Measurements from ENCODE around the gene NAALADL2. TPM values are rescaled to one million over a fixed set of nuclear protein-coding genes. Genes with fewer than 3 reads are reported as not detected.
"Not testable (repeated sequence)": the region's sequence is repeated elsewhere in the genome, so short reads cannot be mapped to it uniquely, and the experiment has no call there.

The NAALADL2 gene
- total RNA-seq, 2 experiments from 2014 or later = not detected

DNA sequence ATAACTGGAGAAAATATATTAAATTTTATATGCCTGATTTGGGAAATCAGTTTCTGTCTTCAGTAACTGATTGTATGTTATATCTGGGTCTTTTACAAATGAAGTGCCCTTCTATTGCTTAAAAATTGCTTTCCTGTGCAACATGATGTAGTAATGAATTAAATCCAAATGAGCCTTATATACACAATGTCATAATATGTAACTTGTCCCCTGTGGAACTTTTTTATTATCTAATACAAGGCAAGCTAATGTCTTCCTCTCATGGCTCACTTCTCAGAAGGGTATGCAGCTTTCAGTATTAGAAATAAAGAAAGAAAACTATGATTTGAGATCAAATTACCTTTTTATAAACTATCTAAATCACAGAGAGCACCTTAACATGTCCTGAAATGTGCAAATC is 248.9 kb downstream of the NAALADL2 start:
- ChIA-PET CTCF (no interaction called here), POLR2A (no interaction called here)
- H3K4me3 Mint-ChIP-seq = no peak overlapping the region
- no peaks in the 10 kb centered on the region for H3K9me3 Mint-ChIP-seq
- no peak for DNase-seq
- H3K36me3 Mint-ChIP-seq (ENCODE audit: low read depth) = no peaks in the 10 kb centered on the region
- H3K27ac Mint-ChIP-seq = no peak overlapping the region
- no peaks in the 10 kb centered on the region for H3K27me3 Mint-ChIP-seq
- H3K4me1 Mint-ChIP-seq = no peaks in the 10 kb centered on the region

DNA sequence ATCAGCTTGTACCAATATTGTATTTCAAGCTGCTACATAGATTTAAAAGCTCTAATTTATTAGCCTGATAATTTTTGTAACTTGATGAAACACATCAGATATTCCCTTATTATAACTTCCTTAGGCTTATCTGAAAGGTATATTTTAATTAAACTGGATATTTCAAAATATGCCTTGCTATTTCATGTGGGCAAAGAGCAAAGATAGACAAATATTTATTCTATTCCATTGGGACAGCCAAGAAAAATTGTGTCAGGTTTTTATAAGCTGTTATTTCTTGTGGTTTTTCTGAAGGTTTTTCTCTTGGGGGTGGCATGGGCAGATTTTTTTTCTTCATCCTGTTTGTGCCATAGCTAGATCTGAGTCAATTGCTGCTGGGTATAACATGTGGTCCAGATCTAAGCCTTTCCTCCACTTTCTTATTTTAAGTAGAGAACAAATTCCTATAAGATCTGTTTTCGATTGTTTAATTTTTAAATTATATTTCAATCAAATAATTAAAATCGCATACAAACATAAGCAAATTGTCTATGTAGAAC is 249.5 kb downstream of the NAALADL2 start:
- no peaks in the 10 kb centered on the region for H3K4me1 Mint-ChIP-seq
- no peak overlapping the region for H3K4me3 Mint-ChIP-seq
- no peak overlapping the region for H3K27ac Mint-ChIP-seq
- no peaks in the 10 kb centered on the region for H3K27me3 Mint-ChIP-seq
- H3K36me3 Mint-ChIP-seq (ENCODE audit: low read depth) = no peaks in the 10 kb centered on the region
- ChIA-PET CTCF (no interaction called here), POLR2A (no interaction called here)
- DNase-seq = no peak
- H3K9me3 Mint-ChIP-seq = no peaks in the 10 kb centered on the region

DNA sequence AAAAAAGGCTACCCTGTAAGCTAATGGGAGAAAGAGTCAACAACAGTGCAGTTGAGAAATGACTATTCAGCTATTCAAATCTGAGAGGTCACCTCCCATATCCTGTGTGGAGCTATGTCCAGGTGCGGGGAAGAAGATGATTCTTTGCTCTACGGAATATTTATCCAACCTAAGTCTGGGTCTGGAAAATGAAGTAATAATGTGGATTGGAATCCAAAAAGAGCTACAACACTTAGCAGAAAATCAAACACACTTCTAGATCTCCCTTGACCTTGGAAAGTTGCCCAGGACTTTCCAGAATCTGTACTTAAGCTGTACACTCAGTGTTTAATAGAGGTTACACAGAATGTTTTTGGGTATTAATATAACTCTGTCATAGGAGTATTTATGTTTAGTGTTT is 251.9 kb downstream of the NAALADL2 start:
- H3K4me3 Mint-ChIP-seq = no peak overlapping the region
- H3K36me3 Mint-ChIP-seq (ENCODE audit: low read depth) = no peaks in the 10 kb centered on the region
- ChIA-PET CTCF (no interaction called here), POLR2A (no interaction called here)
- no peaks in the 10 kb centered on the region for H3K27me3 Mint-ChIP-seq
- no peaks in the 10 kb centered on the region for H3K4me1 Mint-ChIP-seq
- DNase-seq = no peak
- H3K9me3 Mint-ChIP-seq = no peaks in the 10 kb centered on the region
- no peak overlapping the region for H3K27ac Mint-ChIP-seq

GRCh38 chr3:175118382-175118941 is 259.3 kb downstream of the NAALADL2 start:
- POLR2A ChIA-PET = no interaction called here
- Mint-ChIP-seq H3K4me3 (no peak overlapping the region), H3K4me1 (no peaks in the 10 kb centered on the region), H3K27me3 (no peaks in the 10 kb centered on the region), H3K9me3 (no peaks in the 10 kb centered on the region), H3K36me3 (ENCODE audit: low read depth) (no peaks in the 10 kb centered on the region), H3K27ac (no peak overlapping the region)
- CTCF ChIA-PET = no interaction called here
- no peak for DNase-seq

- no peak for DNase-seq
Measured at GRCh38 chr3:175121225-175121624, 262.1 kb downstream of the NAALADL2 start.

DNA sequence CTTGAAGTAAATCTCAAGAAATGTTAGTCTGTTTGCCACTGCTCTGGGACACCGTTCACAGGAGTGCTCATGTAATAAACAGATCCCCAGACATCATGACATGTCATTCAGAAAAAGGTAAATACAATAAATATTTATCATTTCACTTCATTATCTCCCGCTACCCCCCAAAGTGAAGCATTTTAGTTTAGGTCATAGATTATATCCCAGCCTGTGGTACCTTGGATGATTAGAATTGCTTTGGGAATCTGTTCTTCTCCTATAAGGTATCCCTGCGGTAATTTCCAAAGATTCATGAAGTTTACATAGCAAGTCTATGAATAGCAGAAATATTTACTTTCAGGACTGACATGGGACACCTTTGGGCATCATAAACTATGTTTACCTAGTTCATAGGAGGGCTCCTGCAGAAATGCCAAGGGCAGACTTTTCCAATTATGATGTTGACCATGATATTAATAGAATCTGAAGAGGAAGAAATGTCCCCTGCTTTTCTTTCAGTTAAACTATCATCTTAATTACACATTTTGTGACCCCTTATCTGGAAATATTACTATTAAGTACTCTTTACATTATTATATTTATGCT is 268.0 kb downstream of the NAALADL2 start:
- no peak overlapping the region for H3K27ac Mint-ChIP-seq

More at GRCh38 chr3:175121225-175121624, 262.1 kb downstream of the NAALADL2 start:
- Mint-ChIP-seq H3K27me3 (no peaks in the 10 kb centered on the region), H3K27ac (no peak overlapping the region), H3K4me1 (no peaks in the 10 kb centered on the region), H3K36me3 (ENCODE audit: low read depth) (no peaks in the 10 kb centered on the region), H3K9me3 (no peaks in the 10 kb centered on the region), H3K4me3 (no peak overlapping the region)
- ChIA-PET CTCF (no interaction called here), POLR2A (no interaction called here)

DNA sequence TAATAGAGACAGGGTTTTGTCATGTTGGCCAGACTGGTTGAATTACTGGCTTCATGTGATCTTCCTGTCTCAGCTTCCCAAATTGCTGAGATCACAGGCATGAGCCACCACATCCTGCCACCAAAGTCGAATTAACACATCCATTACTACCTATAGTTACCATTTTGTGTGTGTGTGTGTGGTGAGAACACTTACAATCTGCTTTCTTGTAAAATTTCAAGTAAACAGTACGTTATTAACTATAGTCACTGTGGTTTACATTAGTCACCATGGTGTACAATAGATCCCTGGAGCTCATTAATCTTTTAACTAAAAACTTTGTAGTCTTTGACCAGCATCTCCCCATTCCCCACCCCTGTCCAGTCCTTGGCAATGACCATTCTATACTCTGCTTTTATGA is 270.0 kb downstream of the NAALADL2 start:
- Mint-ChIP-seq H3K27ac (peak overlapping the region; percentile 25), H3K9me3 (peaks cover 2% of the 10 kb centered on the region), H3K4me1 (no peaks in the 10 kb centered on the region), H3K27me3 (no peaks in the 10 kb centered on the region), H3K4me3 (no peak overlapping the region), H3K36me3 (ENCODE audit: low read depth) (no peaks in the 10 kb centered on the region)
- ChIA-PET POLR2A (no interaction called here), CTCF (no interaction called here)
- DNase-seq = no peak

More for the DNA sequence above, 268.0 kb downstream of the NAALADL2 start:
- Mint-ChIP-seq H3K27me3 (no peaks in the 10 kb centered on the region), H3K4me1 (no peaks in the 10 kb centered on the region), H3K4me3 (no peak overlapping the region), H3K9me3 (no peaks in the 10 kb centered on the region), H3K36me3 (ENCODE audit: low read depth) (no peaks in the 10 kb centered on the region)
- CTCF ChIA-PET = interaction anchor here (0.9 kb wide), 1 partner anchor 14 kb away, joined by 3 read pairs; no protein-coding TSS in a partner anchor
- POLR2A ChIA-PET = no interaction called here
- no peak for DNase-seq

- ChIA-PET CTCF (no interaction called here), POLR2A (no interaction called here)
- no peak overlapping the region for H3K4me3 Mint-ChIP-seq
- peaks cover 2% of the 10 kb centered on the region for H3K9me3 Mint-ChIP-seq
- no peak for DNase-seq
- H3K36me3 Mint-ChIP-seq (ENCODE audit: low read depth) = no peaks in the 10 kb centered on the region
- H3K27ac Mint-ChIP-seq = peak overlapping the region; percentile 25
- no peaks in the 10 kb centered on the region for H3K4me1 Mint-ChIP-seq
- H3K27me3 Mint-ChIP-seq = no peaks in the 10 kb centered on the region
Measured at GRCh38 chr3:175129571-175129970, 270.4 kb downstream of the NAALADL2 start.

GRCh38 chr3:175131866-175132265 is 272.7 kb downstream of the NAALADL2 start:
- H3K27ac Mint-ChIP-seq; H3K4me3 Mint-ChIP-seq; CTCF ChIA-PET; H3K9me3 Mint-ChIP-seq; H3K4me1 Mint-ChIP-seq; POLR2A ChIA-PET; H3K27me3 Mint-ChIP-seq; DNase-seq; H3K36me3 Mint-ChIP-seq (ENCODE audit: low read depth): not testable (repeated sequence)

DNA sequence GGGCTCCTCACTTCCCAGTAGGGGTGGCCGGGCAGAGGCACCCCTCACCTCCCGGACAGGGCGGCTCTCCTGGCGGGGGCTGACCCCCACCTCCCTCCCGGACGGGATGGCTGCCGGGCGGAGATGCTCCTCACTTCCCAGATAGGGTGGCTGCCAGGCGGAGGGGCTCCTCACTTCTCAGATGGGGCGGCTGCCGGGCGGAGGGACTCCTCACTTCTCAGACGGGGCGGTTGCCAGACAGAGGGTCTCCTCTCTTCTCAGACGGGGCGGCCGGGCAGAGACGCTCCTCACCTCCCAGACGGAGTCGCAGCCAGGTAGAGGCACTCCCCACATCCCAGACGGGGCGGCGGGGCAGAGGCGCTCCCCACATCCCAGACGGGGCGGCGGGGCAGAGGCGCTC is 273.6 kb downstream of the NAALADL2 start:
- H3K4me1 Mint-ChIP-seq; DNase-seq; H3K4me3 Mint-ChIP-seq; H3K27me3 Mint-ChIP-seq; POLR2A ChIA-PET; H3K27ac Mint-ChIP-seq; H3K9me3 Mint-ChIP-seq; CTCF ChIA-PET; H3K36me3 Mint-ChIP-seq (ENCODE audit: low read depth): not testable (repeated sequence)

DNA sequence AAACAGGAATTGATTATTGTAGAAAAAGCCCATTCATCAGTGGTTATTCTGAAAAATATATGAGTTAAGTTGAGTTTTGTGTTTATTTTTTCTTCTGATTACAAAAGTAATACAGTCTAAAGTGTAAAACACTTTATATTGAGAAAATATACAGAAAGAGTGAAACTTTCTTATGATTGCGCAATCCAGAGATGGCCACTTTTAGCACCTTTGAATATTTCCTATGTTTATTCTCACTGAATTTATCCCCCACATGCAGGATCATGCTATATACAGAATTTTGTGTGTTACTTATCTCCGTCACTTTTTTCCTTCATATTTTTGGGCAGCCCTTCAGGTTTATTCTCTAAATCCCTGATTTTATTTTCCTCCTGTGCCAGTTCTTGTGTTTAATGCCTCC is 285.2 kb downstream of the NAALADL2 start:
- no peak for DNase-seq
- Mint-ChIP-seq H3K4me3 (no peak overlapping the region), H3K27ac (no peak overlapping the region), H3K36me3 (ENCODE audit: low read depth) (no peaks in the 10 kb centered on the region), H3K9me3 (no peaks in the 10 kb centered on the region), H3K4me1 (no peaks in the 10 kb centered on the region), H3K27me3 (no peaks in the 10 kb centered on the region)
- POLR2A ChIA-PET = no interaction called here
- CTCF ChIA-PET = no interaction called here

DNA sequence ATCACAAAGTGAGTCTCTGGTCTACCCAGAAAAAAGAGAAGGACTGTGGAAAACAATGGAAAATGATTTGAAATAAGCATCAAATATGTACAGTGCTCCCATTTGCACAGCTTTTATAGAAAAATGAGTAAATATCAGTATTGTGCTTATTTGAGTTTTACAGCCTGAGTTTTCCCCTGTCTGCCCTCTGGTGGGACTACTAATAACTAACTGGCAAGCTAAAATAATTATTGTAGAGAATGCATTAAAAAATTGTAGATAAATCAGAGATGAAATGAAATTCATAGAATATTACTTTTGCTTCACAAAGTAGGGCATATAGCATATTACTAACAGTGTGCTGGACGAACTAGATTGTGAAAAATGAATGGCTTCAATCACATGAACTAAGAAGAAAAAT is 287.1 kb downstream of the NAALADL2 start:
- Mint-ChIP-seq H3K4me1 (no peaks in the 10 kb centered on the region), H3K27ac (no peak overlapping the region), H3K4me3 (no peak overlapping the region), H3K36me3 (ENCODE audit: low read depth) (no peaks in the 10 kb centered on the region), H3K27me3 (no peaks in the 10 kb centered on the region), H3K9me3 (no peaks in the 10 kb centered on the region)
- no peak for DNase-seq
- ChIA-PET POLR2A (no interaction called here), CTCF (no interaction called here)

GRCh38 chr3:175149675-175150074 is 290.5 kb downstream of the NAALADL2 start:
- no peaks in the 10 kb centered on the region for H3K9me3 Mint-ChIP-seq
- no peak overlapping the region for H3K27ac Mint-ChIP-seq
- no peak for DNase-seq
- H3K4me1 Mint-ChIP-seq = no peaks in the 10 kb centered on the region
- ChIA-PET CTCF (no interaction called here), POLR2A (no interaction called here)
- no peaks in the 10 kb centered on the region for H3K27me3 Mint-ChIP-seq
- H3K4me3 Mint-ChIP-seq = no peak overlapping the region
- H3K36me3 Mint-ChIP-seq (ENCODE audit: low read depth) = no peaks in the 10 kb centered on the region

GRCh38 chr3:175150812-175151401 is 291.8 kb downstream of the NAALADL2 start:
- H3K9me3 Mint-ChIP-seq = no peaks in the 10 kb centered on the region
- no peak for DNase-seq
- CTCF ChIA-PET = no interaction called here
- POLR2A ChIA-PET = no interaction called here
- no peak overlapping the region for H3K27ac Mint-ChIP-seq
- no peaks in the 10 kb centered on the region for H3K36me3 Mint-ChIP-seq (ENCODE audit: low read depth)
- H3K4me1 Mint-ChIP-seq = no peaks in the 10 kb centered on the region
- H3K4me3 Mint-ChIP-seq = no peak overlapping the region
- no peaks in the 10 kb centered on the region for H3K27me3 Mint-ChIP-seq
